Measurements from ENCODE around the gene TM4SF18.
A peak's percentile ranks its signal among the peaks of the same experiment; 100 is the strongest.

DNA sequence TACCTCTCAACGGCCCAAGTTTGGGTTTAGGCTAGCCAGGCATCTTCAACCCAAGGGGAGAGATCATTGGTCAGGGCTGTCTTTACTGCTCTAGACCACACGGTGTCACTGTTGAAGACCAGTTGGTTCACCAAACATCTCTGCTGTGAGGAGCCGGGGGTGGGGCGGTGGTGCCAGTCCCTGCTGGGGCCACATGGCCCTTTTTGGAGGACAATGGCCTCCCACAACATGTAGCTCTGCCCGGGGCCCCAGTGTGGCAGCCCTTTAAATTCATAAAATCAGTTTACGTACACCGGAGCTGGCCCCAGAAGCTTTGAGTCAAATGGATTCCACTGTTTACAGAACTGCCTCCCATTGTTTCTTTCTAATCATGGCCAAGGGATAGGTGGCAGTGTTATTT, 19.1 kb upstream of the TM4SF18 start:
- TF ChIP-seq, protein P1, sequence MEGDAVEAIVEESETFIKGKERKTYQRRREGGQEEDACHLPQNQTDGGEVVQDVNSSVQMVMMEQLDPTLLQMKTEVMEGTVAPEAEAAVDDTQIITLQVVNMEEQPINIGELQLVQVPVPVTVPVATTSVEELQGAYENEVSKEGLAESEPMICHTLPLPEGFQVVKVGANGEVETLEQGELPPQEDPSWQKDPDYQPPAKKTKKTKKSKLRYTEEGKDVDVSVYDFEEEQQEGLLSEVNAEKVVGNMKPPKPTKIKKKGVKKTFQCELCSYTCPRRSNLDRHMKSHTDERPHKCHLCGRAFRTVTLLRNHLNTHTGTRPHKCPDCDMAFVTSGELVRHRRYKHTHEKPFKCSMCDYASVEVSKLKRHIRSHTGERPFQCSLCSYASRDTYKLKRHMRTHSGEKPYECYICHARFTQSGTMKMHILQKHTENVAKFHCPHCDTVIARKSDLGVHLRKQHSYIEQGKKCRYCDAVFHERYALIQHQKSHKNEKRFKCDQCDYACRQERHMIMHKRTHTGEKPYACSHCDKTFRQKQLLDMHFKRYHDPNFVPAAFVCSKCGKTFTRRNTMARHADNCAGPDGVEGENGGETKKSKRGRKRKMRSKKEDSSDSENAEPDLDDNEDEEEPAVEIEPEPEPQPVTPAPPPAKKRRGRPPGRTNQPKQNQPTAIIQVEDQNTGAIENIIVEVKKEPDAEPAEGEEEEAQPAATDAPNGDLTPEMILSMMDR (IDR thresholded peaks at IDR 0.05; ENCODE audit: poor library complexity), result peak; percentile 65
- TF ChIP-seq EZH2 (IDR thresholded peaks at IDR 0.05; ENCODE audit: borderline replicate concordance), result no peak

All from hepatocyte (in vitro differentiated cells).